PC-3 (cell line): ENCODE data around the gene WDR46.

Experiments
- CTCF ChIP-seq: fragments of 300-600 bp; sonication (generic); conservative IDR thresholded peaks from 2 replicates; pipeline ENCODE4 v1.5.1; 2017; ENCODE audit warnings: antibody characterized with exemption, low read depth, mild to moderate bottlenecking, low read length
- EZH2 ChIP-seq: fragments of 300-600 bp; sonication (generic); IDR thresholded peaks from one replicate; pipeline ENCODE4 v1.6.1; 2017; ENCODE audit warnings: antibody characterized with exemption, mild to moderate bottlenecking, low read length; ENCODE audit not compliant: unreplicated experiment
- EZH2phosphoT487 ChIP-seq: fragments of 300-600 bp; sonication (generic); IDR thresholded peaks from 2 replicates; pipeline ENCODE4 v1.6.1; 2018; ENCODE audit warnings: mild to moderate bottlenecking, antibody characterized with exemption, low read length, borderline replicate concordance

GRCh38 chr6:33279971-33280511, 9.0 kb downstream of the WDR46 start:
- TF ChIP-seq EZH2 (no peak), CTCF (peak; percentile 95), EZH2phosphoT487 (no peak)
